HG03558 (cell line): ENCODE results near the gene ZNF154.
"Not testable (repeated sequence)": the region's sequence is repeated elsewhere in the genome, so short reads cannot be mapped to it uniquely, and the experiment has no call there.

Source experiments
- ATAC-seq: cut with Tn5 transposase; IDR thresholded peaks from one replicate; pipeline ENCODE4 v1.9.1; 2021; ENCODE audit warnings: moderate number of reproducible peaks; ENCODE audit not compliant: unreplicated experiment; ENCODE audit errors: extremely low read depth

ZNF154 gene

GRCh38 chr19:57708641-57709361, at the start of gene ZNF154:
Gene ZNF154 (minus strand): TSS chr19:57709204. CDS start chr19:57708971, 233 bp downstream.
- no peak for ATAC-seq

GRCh38 chr19:57757941-57758340, 48.9 kb upstream of the ZNF154 start:
- no peak for ATAC-seq

- ATAC-seq: no peak
Measured at GRCh38 chr19:57755031-57755430, 46.0 kb upstream of the ZNF154 start.

- no peak for ATAC-seq
Measured at GRCh38 chr19:57754091-57754673, 45.2 kb upstream of the ZNF154 start.

- ATAC-seq: no peak
Measured at GRCh38 chr19:57748029-57748428, 39.0 kb upstream of the ZNF154 start.

- no peak for ATAC-seq
Measured at GRCh38 chr19:57747472-57747807, 38.4 kb upstream of the ZNF154 start.

- ATAC-seq: peak; percentile 94
Measured at GRCh38 chr19:57746580-57747471, 37.8 kb upstream of the ZNF154 start, which contains the start of gene ZNF776. Gene ZNF776 (plus strand): TSS chr19:57746815. CDS start chr19:57747059, 244 bp downstream.

GRCh38 chr19:57738770-57739169, 29.8 kb upstream of the ZNF154 start:
- not testable (repeated sequence) for ATAC-seq

- not testable (repeated sequence) for ATAC-seq
Measured at GRCh38 chr19:57738320-57738719, 29.3 kb upstream of the ZNF154 start.

GRCh38 chr19:57720878-57721277, 11.9 kb upstream of the ZNF154 start:
- no peak for ATAC-seq

GRCh38 chr19:57719901-57720519, 11.0 kb upstream of the ZNF154 start:
- no peak for ATAC-seq

- ATAC-seq: no peak
Measured at GRCh38 chr19:57719424-57719823, 10.4 kb upstream of the ZNF154 start.

- no peak for ATAC-seq
Measured at GRCh38 chr19:57712222-57712621, 3.2 kb upstream of the ZNF154 start.

- ATAC-seq: no peak
Measured at GRCh38 chr19:57709616-57710015, 612 bp upstream of the ZNF154 start.

GRCh38 chr19:57706346-57706745, 2.7 kb downstream of the ZNF154 start:
- ATAC-seq: no peak

GRCh38 chr19:57701625-57702024, 7.4 kb downstream of the ZNF154 start:
- ATAC-seq: no peak

GRCh38 chr19:57689750-57690149, 19.3 kb downstream of the ZNF154 start:
- no peak for ATAC-seq

- no peak for ATAC-seq
Measured at GRCh38 chr19:57688011-57688763, 20.8 kb downstream of the ZNF154 start.

GRCh38 chr19:57687363-57688010, 21.5 kb downstream of the ZNF154 start:
- ATAC-seq: no peak
